GM18909 (cell line): Measurements from ENCODE around the gene PFAS.
"Not testable (repeated sequence)": the region's sequence is repeated elsewhere in the genome, so short reads cannot be mapped to it uniquely, and the experiment has no call there.

Experiments used
- ATAC-seq: cut with Tn5 transposase; IDR thresholded peaks from one replicate; pipeline ENCODE4 v1.9.1; 2021; ENCODE audit warnings: mild to moderate bottlenecking; ENCODE audit not compliant: unreplicated experiment, poor library complexity

PFAS gene, protein sequence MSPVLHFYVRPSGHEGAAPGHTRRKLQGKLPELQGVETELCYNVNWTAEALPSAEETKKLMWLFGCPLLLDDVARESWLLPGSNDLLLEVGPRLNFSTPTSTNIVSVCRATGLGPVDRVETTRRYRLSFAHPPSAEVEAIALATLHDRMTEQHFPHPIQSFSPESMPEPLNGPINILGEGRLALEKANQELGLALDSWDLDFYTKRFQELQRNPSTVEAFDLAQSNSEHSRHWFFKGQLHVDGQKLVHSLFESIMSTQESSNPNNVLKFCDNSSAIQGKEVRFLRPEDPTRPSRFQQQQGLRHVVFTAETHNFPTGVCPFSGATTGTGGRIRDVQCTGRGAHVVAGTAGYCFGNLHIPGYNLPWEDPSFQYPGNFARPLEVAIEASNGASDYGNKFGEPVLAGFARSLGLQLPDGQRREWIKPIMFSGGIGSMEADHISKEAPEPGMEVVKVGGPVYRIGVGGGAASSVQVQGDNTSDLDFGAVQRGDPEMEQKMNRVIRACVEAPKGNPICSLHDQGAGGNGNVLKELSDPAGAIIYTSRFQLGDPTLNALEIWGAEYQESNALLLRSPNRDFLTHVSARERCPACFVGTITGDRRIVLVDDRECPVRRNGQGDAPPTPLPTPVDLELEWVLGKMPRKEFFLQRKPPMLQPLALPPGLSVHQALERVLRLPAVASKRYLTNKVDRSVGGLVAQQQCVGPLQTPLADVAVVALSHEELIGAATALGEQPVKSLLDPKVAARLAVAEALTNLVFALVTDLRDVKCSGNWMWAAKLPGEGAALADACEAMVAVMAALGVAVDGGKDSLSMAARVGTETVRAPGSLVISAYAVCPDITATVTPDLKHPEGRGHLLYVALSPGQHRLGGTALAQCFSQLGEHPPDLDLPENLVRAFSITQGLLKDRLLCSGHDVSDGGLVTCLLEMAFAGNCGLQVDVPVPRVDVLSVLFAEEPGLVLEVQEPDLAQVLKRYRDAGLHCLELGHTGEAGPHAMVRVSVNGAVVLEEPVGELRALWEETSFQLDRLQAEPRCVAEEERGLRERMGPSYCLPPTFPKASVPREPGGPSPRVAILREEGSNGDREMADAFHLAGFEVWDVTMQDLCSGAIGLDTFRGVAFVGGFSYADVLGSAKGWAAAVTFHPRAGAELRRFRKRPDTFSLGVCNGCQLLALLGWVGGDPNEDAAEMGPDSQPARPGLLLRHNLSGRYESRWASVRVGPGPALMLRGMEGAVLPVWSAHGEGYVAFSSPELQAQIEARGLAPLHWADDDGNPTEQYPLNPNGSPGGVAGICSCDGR (N-terminal part only)

GRCh38 chr17:8248751-8249607 is at the start of gene PFAS:
Gene PFAS, plus strand, starts transcription at chr17:8249289. Its CDS starts 4,649 bp downstream, at chr17:8253938.
- peak; percentile 55 for ATAC-seq

DNA sequence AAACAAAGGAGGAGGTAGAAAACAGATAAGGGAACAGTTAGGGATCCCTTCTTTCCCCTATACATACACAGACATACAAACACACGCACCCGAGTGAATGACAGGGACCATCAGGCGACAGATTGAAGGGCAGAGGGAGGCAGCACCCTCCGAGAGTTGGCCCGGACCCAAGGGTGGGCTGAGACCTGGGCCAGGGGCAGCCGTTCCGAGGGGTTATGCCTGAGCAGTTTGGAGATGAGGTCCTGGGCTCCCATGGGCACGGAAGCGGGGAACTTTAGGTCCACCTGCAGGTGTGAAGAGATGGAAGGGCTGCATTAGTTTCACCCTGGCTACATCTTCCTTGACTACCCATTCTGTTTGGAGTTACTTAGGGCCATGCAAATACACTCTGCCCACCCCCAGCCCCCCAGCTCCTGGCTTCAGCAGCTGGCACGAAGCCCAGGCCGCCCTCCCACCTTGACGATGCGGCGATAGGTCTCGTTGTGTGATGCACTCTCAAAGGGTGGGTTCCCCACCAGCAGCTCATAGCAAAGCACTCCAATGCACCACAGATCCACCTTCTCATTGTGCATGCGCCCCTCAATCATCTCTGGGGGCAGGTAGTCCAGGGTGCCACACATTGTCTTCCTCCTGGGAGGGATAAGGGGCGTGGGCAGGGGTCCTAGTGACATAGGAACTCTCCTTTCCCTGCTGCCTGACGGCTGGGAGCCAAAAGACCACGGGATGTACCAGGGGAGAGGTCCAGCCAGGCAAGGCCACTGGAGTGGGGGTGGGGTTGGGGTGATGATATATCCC is 44.1 kb upstream of the PFAS start:
- no peak for ATAC-seq

DNA sequence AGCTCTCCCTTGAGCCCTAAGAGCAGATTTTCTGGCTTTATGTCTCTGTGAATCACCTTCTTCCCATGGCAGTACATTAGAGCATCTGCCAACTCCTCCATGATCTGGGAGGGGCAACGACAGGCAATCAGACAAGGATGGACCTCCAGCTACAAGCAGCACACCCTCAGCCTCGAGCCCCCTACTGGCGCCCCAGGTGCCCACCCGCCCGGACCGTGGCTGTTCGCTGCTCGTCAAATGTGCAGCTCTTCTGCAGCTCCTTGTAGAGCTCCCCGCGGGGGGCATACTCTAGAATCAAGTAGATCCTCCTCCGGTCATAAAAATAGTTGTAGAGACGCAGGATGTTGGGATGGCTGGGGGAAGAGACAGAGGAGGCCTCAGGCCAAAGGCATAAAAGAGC is 42.6 kb upstream of the PFAS start:
- ATAC-seq: no peak

- peak; percentile 93 for ATAC-seq
Measured at GRCh38 chr17:8209907-8210760, 39.0 kb upstream of the PFAS start, which contains the start of gene AURKB. Gene AURKB, minus strand, starts transcription at chr17:8210575. Its CDS starts 351 bp downstream, at chr17:8210224.

DNA sequence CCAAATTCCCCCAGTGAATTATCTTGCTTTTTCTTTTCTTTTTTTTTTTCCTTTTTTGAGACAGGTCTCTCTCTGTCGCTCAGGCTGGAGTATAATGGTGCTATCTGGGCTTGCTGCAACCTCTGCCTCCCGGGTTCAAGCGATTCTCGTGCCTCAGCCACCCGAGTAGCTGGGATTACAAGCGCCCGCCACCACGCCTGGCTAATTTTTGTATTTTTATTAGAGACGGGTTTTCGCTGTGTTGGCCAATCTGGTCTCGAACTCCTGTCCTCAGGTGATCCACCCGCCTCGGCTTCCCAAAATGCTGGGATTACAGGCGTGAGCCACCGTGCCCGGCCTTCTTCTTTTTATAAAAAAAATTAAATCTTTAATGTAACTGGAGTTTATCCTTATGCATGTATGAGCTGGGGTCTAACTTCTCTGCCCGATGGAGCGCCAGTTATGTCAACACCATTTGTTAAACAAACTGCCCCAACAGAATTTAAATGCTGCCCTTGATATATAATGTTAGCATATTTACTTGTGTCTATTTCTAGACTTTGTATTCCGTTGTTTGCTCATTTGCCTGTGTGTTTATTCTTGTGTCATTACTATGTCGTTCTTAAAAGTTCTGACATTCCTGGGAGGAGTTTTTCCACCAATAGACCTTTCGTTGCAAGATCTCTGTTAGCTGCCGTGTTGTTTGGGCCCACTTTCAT is 38.2 kb upstream of the PFAS start:
- ATAC-seq: no peak

DNA sequence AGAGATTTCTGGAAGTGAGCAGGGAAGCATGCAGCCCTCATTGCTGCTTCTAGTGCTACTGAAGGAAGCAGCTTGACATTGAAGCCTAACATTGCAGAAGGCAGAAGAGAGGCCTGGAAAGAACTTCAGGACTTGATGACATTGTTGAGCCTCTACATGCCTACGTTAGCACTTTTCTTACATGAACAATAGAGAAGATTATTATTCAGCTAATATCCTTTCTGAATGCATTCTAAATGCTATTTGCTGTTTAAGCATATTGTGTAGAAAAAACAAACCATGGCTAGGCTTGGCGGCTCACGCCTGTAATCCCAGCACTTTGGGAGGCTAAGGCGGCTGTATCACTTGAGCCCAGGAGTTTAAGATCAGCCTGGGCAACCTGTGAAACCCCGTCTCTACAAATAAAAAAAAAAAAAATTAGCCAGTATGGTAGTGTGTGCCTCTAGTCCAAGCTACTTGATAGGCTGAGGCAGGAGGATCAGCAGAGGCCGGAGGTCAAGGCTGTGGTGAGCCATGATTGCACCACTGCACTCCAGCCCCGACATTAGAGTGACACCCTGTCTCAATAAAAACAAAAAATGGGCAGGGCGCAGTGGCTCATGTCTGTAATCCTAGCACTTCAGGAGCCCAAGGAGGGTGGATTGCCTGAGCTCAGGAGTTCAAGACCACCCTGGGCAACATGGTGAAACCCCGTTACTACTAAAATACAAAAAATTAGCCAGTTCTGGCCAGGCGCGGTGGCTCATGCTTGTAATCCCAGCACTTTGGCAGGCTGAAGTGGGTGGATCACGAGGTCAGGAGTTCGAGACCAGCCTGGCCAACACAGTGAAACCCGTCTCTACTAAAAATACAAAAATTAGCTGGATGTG is 36.5 kb upstream of the PFAS start:
- ATAC-seq: no peak

GRCh38 chr17:8214000-8214399 is 35.1 kb upstream of the PFAS start:
- not testable (repeated sequence) for ATAC-seq

DNA sequence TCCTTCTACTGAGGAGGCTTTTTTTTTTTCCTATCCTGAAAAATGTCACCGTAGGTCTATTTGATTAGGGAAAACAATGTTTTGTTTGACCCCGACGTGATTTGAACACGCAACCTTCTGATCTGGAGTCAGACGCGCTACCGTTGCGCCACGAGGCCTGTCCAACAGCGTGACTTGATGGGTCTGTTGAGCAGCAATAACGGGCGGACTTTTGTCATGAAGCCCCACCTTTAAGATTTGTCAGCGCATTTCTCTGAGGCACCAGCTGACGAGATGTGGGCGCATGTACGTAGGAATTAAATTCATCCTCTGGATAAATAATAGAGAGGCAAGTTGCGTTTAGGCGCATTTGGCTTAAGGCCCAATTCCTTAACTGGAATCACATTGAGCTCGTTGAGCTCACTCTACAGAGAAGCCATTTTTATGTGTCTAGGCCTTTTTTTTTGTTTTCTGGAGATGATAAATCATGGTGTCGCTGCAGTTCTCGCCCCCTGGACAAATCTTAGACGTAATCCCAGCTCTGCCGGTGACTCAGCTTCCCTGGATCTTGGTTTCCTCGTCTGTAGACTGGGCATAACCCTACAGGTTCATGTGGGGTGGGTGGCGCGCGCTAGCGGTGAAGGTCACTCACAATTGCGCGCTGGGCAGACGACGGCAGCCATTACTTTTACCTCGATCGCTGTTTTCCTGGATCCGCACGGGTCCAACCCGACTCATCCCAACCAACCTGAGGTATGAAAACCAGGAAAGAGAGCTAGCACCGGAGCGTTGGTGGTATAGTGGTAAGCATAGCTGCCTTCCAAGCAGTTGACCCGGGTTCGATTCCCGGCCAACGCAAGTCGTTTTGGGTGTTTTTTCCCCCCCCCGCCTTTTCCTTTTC is 28.1 kb upstream of the PFAS start:
- ATAC-seq: no peak

DNA sequence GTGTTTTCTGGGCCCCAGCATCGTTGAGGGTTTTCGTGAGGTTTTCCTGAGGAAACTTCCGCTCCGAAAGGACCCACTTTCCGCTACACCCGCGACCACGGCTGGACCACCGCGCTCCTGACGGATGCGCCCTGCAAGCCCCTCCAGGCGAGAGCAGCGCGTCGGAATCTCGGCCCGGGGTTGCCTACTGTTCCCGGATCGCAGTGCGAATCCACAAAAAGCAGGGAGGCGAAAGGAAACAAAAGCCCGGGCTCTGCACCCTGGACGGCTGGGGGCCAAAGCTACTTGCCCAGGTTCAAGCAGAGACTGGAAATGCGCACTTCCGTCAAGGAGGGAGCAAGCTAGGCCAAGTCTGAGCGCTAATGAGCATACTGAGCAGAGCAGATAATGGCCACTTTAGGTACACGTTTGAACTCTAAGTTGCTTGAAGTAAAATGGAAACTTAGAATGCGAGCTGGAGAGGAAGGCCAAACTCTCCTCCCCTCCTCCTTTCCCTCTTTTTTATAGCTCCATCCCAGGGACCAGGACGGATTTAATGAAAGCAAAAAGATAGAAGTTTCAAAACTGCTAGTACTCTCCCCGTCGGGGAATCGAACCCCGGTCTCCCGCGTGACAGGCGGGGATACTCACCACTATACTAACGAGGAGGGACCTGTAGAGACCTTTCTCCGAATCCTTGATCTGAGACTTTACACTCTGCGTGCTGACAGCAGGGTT is 27.3 kb upstream of the PFAS start:
- ATAC-seq: peak; percentile 39

GRCh38 chr17:8222380-8222629 is 26.8 kb upstream of the PFAS start:
- ATAC-seq: peak; percentile 33

DNA sequence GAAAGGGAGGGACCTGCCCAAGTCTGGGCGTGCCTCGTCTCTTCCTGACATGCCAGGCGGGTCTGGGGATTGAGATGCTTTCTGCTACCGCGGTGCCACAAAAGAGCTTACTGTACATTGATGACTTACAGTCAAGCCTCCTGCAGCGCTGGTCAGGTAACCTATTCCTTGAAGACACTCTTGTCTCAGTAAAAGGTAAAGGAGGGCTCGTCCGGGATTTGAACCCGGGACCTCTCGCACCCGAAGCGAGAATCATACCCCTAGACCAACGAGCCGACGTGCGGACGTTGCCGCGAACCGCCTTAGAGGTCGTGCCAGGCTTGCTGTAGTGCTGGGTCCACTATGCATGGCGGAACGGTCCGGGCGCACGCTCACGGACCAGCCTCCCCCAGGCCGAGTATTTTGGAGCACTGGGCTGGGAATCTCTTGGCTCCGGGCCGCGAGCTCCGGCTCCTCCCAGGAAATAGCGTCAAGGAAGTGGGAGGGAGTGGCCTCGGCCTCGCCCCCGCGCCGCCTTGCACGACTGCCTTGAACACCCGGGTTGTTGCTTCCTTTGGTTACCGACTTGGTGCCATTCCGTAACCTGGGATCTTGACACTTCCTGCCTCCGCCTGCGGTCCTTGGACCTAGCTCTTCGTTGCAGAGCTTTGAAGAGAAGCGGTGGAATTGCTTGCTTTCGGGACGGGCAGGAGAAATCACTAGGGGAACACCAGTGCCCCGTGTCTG is 26.3 kb upstream of the PFAS start:
- ATAC-seq: peak; percentile 39

DNA sequence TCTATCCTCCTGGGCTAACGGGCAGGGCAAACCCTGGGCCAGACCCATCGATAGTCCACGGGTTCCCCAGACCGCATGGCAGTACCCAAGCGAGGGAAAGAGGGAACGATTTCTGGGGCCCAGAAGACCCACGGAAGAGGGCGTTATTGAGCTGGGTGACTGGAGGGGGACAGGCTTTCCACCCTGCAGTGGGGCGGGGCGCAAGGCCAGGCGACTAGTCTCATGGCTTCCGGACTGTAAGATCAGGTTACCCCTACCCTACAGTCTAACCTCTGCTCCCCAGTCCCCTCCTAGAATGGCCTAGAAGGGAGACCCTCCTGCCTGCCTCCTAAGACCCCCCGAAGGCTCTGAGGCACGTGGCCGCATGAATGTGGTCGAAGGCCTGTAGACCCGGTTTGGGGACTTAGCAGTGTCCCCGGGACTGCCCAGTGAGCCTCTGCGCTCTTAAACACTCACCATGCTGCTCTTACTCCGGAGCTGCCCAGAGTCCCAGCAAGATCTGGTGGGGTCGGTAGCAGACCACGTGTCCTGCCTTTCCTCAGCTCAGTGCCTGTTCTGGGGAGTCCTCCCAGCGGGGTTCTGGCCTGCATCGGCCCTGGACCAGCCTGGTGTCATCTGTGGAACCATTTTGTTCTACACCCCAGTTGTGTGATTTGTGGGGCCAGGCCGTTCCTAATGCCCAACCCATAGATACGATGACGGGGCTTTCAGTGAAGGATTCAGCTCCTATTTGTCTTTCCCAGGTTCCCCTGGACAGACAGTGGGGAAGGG is 25.5 kb upstream of the PFAS start:
- peak; percentile 3 for ATAC-seq

DNA sequence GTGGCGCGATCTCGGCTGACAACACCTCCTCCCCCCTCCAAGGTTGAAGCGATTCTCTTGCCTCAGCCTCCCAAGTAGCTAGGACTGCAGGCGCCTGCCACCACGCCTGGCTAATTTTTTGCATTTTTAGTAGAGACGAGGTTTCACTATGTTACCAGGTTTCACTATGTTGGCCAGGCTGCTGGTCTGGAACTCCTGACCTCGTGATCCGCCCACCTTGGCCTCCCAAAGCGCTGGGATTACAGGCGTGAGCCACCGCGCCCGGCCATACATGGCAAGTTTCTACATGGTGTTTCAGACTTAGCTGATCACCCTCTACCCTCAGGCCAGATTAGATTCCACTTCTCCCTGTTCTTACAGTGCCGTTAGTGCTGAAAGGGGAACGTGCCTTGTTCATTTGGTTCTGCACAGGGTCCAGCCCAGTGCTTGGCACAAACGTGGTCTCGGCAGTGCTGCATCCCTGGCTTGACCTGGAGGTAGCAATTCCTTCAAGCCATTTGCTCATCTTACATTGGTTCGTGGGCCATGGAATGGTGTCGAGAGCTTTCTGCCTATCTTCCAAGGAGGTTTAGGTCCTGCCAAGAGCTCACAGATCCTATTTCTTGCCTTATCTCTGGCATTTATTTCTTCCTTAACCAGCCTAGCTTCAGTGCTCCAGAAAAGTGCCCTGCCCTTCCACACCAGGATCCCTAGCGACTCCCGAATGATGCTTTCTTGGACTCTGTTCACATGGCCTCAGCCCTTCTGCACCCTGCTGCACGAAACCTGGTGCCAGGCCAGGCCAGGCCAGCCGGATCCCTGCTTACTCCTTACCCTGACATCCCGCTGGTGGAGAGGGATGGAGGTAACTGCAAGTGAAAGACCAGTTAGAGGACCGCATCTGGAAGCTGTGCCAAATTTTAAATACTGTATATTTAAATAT is 23.9 kb upstream of the PFAS start:
- ATAC-seq: no peak
